Inflammatory macrophage (primary cell): ENCODE data around the gene DISP2.

Source experiments
- DNase-seq, 2 donors: peaks; one replicate each; pipeline ENCODE4 v3.0.0-alpha.2; 2020 to 2022

The DISP2 gene

GRCh38 chr15:40424483-40425115 lies 66.6 kb downstream of the DISP2 start:
- no peak for DNase-seq

- DNase-seq, result no peak
Observed at GRCh38 chr15:40425681-40426080, 67.7 kb downstream of the DISP2 start.

- DNase-seq, result no peak
Observed at GRCh38 chr15:40427188-40427587, 69.2 kb downstream of the DISP2 start.

GRCh38 chr15:40428185-40428584 lies 70.2 kb downstream of the DISP2 start:
- no peak for DNase-seq
